HFFc6 (cell line): ENCODE results near the gene ENG. TPM values are rescaled to one million over a fixed set of nuclear protein-coding genes. Genes with fewer than 3 reads are reported as not detected.
A peak's percentile ranks its signal among the peaks of the same experiment; 100 is the strongest.
"Not testable (repeated sequence)": the region's sequence is repeated elsewhere in the genome, so short reads cannot be mapped to it uniquely, and the experiment has no call there.

Experiments
- DNase-seq: peaks from one replicate; pipeline ENCODE4 v3.0.0-alpha.2; 2018
- H3K27ac Mint-ChIP-seq: 2 replicates; pipeline ENCODE4 v1.8.0; 2020; ENCODE audit warnings: mild to moderate bottlenecking, mixed read lengths
- H3K27me3 Mint-ChIP-seq: 2 replicates; pipeline ENCODE4 v1.8.0; 2021; ENCODE audit warnings: mild to moderate bottlenecking, moderate library complexity, mixed read lengths; ENCODE audit not compliant: insufficient read depth
- H3K36me3 Mint-ChIP-seq: 2 replicates; pipeline ENCODE4 v1.8.0; 2021; ENCODE audit warnings: low read depth, mixed read lengths
- H3K4me1 Mint-ChIP-seq: 2 replicates; pipeline ENCODE4 v1.8.0; 2020; ENCODE audit warnings: low read depth, mixed read lengths
- H3K4me3 Mint-ChIP-seq: 2 replicates; pipeline ENCODE4 v1.8.0; 2020; ENCODE audit warnings: mild to moderate bottlenecking, moderate library complexity, mixed read lengths
- H3K9me3 Mint-ChIP-seq: 2 replicates; pipeline ENCODE4 v1.8.0; 2020; ENCODE audit warnings: mild to moderate bottlenecking, mixed read lengths
- total RNA-seq, 6 experiments: library from RNA; stranded (reverse); fragmentation: NEBNext Ultra II Directional; extraction: Animal tissue kit (Norgen Biotek cat#: 25700); gene quantifications; 2 replicates in 1 of 6; 3 replicates in 5 of 6; pipeline ENCODE4 v1.2.3, GENCODE V29; 2021
- TF ChIP-seq, protein P1 (sequence below): fragments of 200-600 bp; sonication (generic); IDR thresholded peaks from 2 replicates; pipeline ENCODE4 v1.5.0; 2021; ENCODE audit warnings: antibody characterized with exemption, mild to moderate bottlenecking

Gene ENG
- total RNA-seq, 6 experiments from 2014 or later, result 205 to 249 (median 227) TPM

DNA sequence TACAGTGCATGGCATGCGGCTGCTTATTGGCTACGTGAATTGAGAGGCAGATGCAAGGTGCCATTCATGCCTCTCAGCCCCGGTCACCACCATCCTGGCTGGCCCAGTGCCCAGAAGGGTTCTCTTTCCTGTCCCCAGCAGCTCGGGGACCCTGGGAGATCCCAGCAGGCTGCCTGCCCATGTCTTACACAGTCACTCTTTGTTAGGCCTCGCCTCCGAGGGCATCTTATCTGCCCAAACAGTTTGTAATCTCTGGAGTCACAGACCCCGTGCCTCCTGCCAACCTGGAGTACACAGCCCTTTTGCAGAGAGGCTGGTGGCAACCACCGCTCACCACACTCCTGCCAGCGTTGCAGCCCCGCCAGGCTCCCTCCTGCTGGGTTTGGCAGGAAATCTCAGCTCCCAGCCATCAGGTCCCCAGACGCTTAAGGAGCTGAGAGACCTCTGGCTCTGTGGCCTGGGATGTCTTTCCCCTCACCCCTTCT lies 30.0 kb upstream of the ENG start:
- peak overlapping the region; percentile 16; the same call in 1 of the 2 replicates for H3K27ac Mint-ChIP-seq
- H3K9me3 Mint-ChIP-seq, result no peaks in the 10 kb centered on the region
- no peaks in the 10 kb centered on the region for H3K27me3 Mint-ChIP-seq
- H3K36me3 Mint-ChIP-seq, result peaks cover 6% of the 10 kb centered on the region; the same call in 1 of the 2 replicates
- no peak overlapping the region for H3K4me3 Mint-ChIP-seq
- TF ChIP-seq, protein P1, sequence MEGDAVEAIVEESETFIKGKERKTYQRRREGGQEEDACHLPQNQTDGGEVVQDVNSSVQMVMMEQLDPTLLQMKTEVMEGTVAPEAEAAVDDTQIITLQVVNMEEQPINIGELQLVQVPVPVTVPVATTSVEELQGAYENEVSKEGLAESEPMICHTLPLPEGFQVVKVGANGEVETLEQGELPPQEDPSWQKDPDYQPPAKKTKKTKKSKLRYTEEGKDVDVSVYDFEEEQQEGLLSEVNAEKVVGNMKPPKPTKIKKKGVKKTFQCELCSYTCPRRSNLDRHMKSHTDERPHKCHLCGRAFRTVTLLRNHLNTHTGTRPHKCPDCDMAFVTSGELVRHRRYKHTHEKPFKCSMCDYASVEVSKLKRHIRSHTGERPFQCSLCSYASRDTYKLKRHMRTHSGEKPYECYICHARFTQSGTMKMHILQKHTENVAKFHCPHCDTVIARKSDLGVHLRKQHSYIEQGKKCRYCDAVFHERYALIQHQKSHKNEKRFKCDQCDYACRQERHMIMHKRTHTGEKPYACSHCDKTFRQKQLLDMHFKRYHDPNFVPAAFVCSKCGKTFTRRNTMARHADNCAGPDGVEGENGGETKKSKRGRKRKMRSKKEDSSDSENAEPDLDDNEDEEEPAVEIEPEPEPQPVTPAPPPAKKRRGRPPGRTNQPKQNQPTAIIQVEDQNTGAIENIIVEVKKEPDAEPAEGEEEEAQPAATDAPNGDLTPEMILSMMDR, result no peak
- H3K4me1 Mint-ChIP-seq, result peaks cover 8% of the 10 kb centered on the region; the same call in 1 of the 2 replicates
- DNase-seq, result no peak

DNA sequence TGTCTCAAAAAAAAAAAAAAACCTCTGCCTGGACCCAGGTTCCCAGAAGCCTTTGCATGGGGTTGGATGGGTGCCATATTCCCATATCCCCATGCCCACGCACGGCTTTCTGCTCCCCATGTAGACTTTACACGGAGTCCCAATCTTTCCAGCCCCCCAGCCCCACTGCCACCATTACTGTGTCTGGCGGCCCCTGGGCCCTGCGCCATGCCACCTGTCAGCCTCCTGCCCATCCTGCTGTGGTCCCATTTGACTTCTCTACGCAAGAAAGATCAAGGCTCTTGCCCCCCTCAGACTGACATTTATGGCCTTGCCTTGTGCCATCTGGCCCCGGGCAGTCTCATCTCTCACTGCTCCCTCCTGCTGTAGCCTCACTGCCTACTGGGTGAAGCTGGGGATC lies 29.5 kb upstream of the ENG start:
- Mint-ChIP-seq H3K27ac (peak overlapping the region; percentile 16; the same call in 1 of the 2 replicates), H3K4me1 (peaks cover 8% of the 10 kb centered on the region; the same call in 1 of the 2 replicates), H3K9me3 (no peaks in the 10 kb centered on the region), H3K4me3 (no peak overlapping the region), H3K27me3 (no peaks in the 10 kb centered on the region), H3K36me3 (peaks cover 6% of the 10 kb centered on the region; the same call in 1 of the 2 replicates)
- TF ChIP-seq, protein P1, result no peak
- no peak for DNase-seq

DNA sequence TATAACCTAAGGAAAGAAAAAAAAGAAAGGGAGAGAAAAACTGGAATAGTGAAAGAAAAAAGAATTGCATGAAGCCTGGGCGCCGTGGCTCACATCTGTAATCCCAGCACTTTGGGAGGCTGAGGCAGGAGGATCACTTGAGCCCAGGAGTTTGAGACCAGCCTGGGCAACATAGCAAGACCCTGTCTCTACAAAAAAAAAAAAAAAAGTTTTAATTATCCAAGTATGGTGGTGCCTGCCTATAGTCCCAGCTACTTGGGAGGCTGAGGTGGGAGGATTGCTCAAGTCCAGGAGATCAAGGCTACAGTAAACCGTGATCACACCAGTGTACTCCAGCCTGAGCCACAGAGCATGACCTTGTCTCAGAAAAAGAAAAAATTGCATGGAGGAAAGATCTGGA lies 27.3 kb upstream of the ENG start:
- not testable (repeated sequence) for H3K27ac Mint-ChIP-seq, DNase-seq

DNA sequence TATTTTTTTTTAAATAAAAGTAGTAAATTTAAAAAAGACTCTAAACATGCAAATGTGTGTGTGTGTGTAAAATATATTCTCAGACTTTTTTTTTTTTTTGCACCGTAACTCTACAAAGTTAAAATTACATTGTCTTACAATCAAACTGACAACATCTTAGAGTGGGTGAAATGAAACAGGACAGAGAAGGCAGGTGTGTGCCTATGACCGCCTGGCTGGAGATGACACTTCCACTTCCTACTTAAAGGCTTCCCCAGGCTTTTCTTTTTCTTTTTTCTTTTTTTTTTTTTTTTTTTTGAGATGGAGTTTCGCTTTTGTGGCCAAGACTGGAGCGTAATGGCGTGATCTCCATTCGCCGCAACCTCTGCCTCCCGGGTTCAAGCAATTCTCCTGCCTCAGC lies 25.7 kb upstream of the ENG start:
- Mint-ChIP-seq H3K27ac (no peak overlapping the region), H3K4me1 (peaks cover 26% of the 10 kb centered on the region)

More for the DNA sequence above, 27.3 kb upstream of the ENG start:
- peaks cover 16% of the 10 kb centered on the region for H3K4me1 Mint-ChIP-seq
- not testable (repeated sequence) for H3K27me3 Mint-ChIP-seq, H3K9me3 Mint-ChIP-seq, H3K36me3 Mint-ChIP-seq, H3K4me3 Mint-ChIP-seq

DNA sequence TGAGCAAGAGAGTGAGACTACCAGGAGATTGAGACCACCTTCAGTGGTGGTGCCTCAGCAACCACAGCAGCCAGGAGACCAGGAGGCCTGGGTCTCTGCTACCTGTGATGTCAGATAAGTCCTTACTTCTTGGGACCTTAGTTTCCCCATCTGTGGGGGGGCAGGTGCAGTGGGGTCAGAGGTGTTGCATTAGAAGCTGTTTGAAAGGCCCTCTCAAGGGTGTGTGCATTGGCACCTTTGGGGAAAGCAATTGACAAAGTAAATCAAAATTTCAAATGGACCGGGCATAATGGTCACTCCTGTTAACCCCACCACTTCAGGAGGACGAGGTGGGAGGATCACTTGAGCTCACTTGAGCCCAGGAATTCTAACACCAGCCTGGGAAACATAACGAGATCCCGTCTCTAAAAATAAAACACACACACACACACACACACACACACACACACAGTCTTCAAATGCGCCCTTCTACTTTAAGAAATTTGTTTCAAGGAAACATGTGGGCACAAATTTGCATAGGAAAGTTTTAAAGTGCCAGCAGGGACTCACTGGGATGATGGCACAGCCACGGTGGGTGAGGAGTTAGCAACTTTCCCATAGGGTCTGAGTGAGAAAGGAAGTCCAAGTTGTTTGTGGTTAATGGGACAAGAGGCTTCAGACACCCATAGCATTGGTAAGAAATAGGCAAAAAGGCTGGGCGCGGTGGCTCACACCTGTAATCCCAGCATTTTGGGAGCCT lies 24.4 kb upstream of the ENG start:
- peak overlapping the region; percentile 29; the same call in 1 of the 2 replicates for H3K27ac Mint-ChIP-seq
- TF ChIP-seq, protein P1, result no peak
- no peak overlapping the region for H3K4me3 Mint-ChIP-seq
- DNase-seq, result no peak
- 0 out of 2 replicates have a peak, but pooled peaks cover 2% of the 10 kb centered on the region for H3K27me3 Mint-ChIP-seq
- H3K9me3 Mint-ChIP-seq, result no peaks in the 10 kb centered on the region
- H3K36me3 Mint-ChIP-seq, result no peaks in the 10 kb centered on the region
- H3K4me1 Mint-ChIP-seq, result peaks cover 20% of the 10 kb centered on the region

More for the DNA sequence above, 25.7 kb upstream of the ENG start:
- no peak for DNase-seq
- Mint-ChIP-seq H3K9me3 (no peaks in the 10 kb centered on the region), H3K36me3 (no peaks in the 10 kb centered on the region), H3K27me3 (0 out of 2 replicates have a peak, but pooled peaks cover 2% of the 10 kb centered on the region), H3K4me3 (no peak overlapping the region)
- TF ChIP-seq, protein P1, result no peak

DNA sequence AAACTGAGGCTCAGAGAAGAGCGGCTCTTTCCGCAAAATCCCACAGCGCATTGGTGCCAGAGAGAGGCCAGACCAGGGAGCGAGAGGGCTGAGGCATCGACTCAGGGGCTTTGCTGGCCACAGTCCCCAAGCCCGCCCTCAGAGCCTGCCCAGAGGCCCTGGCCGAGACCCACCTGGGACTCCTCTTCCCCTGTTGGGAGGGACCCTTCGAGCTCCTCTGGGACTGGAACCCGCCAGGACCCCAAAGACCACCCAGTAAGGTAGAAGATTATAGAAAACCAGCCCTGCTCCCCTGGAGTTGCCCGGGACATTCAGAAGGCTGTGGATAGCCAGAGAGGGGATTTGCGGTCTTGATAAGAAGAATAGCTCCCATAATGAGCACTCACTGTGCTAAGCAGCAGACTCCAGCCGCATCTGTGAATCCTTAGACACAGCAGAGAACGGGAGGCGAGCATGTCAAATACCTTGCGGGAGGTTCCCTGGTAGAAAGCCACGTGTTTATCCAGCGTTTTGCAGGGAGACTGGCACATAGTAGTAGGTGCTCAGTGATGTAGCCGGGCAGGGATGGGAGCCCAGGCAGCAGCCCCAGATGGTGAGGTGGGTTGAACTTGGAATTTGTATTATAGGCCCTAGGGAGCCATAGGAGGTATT lies 23.7 kb upstream of the ENG start:
- TF ChIP-seq, protein P1, result no peak
- Mint-ChIP-seq H3K9me3 (no peaks in the 10 kb centered on the region), H3K36me3 (no peaks in the 10 kb centered on the region), H3K27me3 (0 out of 2 replicates have a peak, but pooled peaks cover 2% of the 10 kb centered on the region), H3K27ac (peak overlapping the region; percentile 55), H3K4me1 (peaks cover 20% of the 10 kb centered on the region), H3K4me3 (peak overlapping the region; percentile 94)
- DNase-seq, result no peak
